Stimulated activated naive CD8-positive, alpha-beta T cell treated with anti-CD3 and anti-CD28 coated beads, Interleukin-15, Interleukin-2, amounts not matched to agents 100 U/mL and 50 U/mL, for 24 hours (primary cell): ENCODE results near the gene RAB5IF.
"Not testable (repeated sequence)": the region's sequence is repeated elsewhere in the genome, so short reads cannot be mapped to it uniquely, and the experiment has no call there.

Experiments used
- ATAC-seq: fragments of 150-1000 bp; cut with Tn5 transposase; one replicate; pipeline ENCODE4 v1.10.0; 2021
- DNase-seq: peaks from one replicate; pipeline ENCODE4 v3.0.0; 2021

Gene RAB5IF, protein sequence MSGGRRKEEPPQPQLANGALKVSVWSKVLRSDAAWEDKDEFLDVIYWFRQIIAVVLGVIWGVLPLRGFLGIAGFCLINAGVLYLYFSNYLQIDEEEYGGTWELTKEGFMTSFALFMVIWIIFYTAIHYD

DNA sequence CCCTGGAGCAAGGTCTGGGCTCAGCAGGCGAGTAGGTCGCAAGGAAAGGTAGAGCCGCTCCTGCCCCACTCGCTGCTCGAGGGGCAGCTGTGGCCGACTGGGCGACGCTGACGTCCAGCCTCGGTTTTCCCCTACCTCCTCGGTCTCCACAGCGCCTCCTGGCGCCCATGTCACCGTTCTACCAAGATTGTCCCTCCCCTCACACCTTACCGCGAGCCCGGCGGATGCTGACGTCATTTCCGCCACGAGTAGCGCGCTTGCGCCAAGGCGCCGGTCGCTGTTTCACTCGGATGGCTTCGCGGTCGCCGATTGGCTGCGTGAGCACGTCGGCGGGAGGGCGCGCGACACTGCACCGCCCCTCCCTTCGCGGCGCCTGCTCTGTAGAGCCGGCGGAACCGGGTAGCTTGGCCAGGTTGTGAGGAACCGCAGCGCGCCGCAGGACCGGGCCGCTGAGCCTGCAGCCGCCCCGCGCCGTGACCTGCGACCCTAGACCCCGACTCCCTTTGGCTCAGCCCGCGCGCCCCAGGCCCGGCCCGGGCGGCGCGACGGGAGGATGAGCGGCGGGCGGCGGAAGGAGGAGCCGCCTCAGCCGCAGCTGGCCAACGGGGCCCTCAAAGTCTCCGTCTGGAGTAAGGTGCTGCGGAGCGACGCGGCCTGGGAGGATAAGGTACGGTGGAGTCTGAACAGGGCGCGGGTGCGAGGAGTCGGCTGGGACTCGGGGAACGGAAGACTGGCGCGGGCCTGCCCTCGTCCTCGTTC lies at the start of gene RAB5IF:
Gene RAB5IF (plus strand): TSS at position 381 of the 759 bp plus-strand sequence. CDS start 173 bp downstream, at position 554.
- peak; percentile 100 for DNase-seq
- ATAC-seq = peak; percentile 94

DNA sequence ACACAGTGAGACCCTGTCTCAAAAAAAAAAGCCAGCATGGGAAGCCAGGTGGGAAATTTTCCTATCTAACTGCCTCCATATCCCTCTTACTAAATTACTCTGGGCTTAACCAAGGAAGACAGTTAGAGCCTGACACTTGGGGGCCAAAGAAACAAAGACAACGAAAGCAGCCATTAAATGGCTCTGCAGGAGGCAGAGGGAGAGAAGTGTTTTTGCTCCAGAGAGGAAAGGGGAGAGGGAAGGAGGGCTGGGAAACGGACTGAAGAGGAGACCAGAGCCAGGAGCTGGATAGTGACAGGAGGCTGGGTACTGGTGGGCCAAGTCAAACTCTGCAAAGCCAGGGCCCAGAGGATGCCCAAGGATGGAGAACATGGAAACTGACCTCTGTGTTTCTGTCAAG lies 42.9 kb upstream of the RAB5IF start:
- DNase-seq (no peak), ATAC-seq (no peak)

- DNase-seq = no peak
- no peak for ATAC-seq
Observed at GRCh38 chr20:36563374-36563773, 42.2 kb upstream of the RAB5IF start.

GRCh38 chr20:36564078-36564725 lies 41.4 kb upstream of the RAB5IF start:
- DNase-seq, ATAC-seq: not testable (repeated sequence)

DNA sequence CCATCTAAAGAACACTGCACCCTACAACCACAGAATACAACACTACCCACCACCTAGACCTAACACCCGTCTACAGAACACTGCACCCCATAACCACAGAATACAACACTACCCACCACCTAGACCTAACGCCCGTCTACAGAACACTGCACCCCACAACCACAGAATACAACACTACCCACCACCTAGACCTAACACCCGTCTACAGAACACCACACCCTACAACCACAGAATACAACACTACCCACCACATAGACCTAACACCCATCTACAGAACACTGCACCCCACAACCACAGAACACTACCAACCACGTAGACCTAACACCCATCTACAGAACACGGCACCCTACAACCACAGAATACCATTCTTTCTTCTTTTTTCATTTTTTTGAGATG lies 40.9 kb upstream of the RAB5IF start:
- not testable (repeated sequence) for DNase-seq, ATAC-seq

GRCh38 chr20:36565520-36565919 lies 40.1 kb upstream of the RAB5IF start:
- ATAC-seq (no peak), DNase-seq (no peak)

DNA sequence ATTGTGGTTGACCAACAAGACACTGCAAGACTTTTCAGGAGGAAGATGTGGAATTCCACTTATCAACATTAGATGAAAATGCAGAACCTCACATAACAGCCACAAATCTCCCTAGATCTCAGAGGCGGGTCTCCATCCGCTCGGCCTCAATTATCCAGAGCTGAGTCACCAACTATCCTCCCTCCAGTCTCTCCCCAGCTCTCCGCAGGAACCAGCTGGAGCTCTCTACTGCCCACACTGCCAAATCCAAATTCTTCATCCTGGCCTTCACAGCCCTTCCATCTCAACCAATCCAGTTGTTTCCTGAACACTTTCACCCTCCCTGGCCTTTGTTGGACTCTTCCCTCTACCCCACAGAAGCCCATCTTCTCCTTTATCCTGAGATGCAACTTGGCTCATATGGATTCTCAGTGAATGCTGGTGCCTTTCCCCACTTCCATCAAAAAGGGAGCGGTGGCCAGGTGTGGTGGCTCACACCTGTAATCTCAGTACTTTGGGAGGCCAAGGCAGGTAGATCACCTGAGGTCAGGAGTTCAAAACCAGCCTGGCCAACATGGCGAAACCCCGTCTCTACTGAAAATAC lies 35.6 kb upstream of the RAB5IF start:
- ATAC-seq = no peak
- DNase-seq = no peak

DNA sequence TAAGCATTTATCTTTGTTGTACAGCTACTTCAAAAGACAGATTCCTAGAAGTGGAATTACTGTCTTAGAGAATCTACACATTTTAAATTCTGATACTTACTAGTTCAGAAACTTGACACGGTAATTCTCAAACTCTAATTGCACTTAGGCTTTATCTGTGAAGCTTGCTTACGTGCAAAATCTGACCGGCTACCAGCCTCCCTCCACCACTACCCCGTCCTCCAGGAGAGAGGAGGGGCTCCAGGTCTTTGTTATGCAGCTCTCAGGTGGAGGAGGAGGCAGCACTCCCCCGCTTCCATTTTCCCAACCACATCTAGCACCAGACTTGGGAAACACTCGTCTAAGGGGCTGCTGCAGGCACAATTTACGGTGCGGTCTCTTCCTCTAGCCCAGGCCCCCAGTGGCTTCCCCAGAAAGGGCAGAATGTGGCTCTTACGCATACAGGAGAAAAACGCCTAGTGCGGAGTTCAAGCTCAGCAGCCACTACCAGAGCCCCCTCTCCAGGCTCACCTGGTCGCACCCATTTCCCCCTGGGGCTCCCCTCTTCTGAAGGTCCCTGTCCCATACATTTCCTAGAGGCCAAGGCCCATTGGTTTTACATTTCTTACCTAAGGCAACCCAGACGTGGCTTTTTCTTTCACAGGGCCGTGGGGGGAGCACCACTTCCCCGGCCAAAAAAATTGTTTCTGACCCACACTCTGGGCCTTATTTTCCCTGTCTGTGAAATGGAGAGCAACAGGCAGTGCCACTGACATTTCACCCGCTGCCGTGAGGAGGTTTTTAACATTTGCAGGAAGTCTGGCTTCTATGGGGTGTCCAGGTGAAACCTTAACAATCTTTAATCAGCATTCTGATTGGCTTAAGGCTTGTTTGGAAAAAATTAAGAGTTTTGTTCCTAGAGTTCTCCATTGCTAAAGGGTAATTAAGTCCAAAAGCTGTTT lies 33.7 kb upstream of the RAB5IF start:
- DNase-seq (peak; percentile 31), ATAC-seq (no peak)

DNA sequence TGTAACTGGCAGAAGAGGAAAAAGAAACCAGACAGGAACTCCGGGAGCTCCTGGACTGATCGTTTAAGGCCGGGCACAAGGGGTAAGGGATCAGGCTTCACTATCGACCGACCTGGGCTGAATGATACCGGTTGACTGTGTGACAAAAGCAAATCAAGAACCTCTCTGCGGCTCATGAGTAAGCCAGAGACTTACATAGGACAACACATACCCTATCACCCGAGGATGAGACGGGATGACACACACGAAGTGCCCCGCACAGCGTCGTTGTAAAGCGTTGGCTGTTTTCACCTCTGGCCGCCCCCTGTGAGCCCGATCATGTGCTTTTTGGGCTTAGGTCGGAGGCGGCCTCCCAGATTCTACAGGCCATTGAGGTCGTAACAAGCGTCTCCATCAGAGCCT lies 32.9 kb upstream of the RAB5IF start:
- peak; percentile 71 for DNase-seq
- ATAC-seq = peak; percentile 80

DNA sequence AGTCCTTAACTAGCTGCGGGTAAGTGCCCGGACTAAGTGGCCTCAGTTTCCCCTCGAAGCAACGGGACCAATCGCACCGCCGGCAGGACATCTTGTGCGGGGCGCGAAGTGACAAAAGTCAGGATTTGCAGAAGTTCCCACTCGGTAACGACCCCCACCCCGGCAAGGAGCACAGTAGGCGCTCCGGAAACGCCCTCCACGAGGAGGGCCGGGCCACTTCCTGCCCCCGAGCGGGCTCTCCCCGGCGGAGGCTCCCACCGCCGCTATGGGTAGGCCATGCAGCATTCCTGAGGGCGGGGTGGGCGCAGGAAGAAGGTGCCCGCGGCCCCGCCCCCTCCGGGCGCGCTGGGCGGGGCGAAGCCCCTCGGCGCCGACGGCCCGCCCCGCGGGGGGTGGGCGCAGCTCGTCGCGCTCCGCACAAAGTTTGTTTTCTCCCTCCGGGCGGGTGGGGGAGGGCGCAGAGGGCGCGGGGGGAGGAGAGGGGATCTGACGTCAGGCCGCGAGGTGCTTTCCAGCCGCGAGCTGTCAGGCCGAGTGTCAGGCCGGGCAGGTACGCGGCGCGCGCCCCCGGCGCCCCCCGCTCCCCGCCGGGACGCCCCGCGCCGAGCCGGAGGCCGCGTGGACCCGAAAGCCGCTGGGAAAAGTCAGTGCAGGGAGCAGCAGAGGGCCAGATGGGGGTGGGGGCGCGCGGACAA lies 32.3 kb upstream of the RAB5IF start, which contains the start of gene TGIF2:
Gene TGIF2 (plus strand): TSS at position 495 of the 695 bp plus-strand sequence. CDS start 5,178 bp downstream, outside the sequence.
- ATAC-seq = peak; percentile 86
- DNase-seq = peak; percentile 93

DNA sequence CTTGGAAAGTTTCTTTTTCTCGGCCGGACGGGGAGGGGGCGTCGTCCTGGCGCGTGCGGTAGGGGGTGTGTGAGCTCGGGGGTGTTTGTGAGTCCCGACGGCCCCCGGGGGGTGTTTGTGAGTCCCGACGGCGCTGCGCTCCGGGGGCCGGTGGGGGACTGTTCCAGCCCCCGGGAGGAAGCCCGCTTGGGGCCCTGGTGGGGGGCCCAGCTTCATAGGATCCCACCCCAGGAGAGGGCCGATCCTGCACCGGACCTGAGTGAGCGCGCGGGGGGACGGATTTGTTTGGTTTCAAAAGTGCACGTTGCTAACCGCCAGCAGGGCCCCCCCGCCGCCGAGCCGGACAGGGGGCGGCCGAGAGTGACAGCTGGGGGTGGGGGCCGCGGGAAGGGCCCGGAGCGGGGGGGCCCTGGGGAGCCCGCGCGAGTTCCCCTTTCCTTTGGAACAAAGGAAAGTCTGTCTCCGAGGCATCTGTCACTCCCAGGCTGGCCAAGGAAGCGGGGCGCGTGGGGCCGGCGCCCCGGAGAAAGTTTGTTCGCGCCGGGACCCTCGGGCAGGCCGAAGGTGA lies 31.7 kb upstream of the RAB5IF start:
- DNase-seq (peak; percentile 49), ATAC-seq (no peak)

- peak; percentile 65 for DNase-seq
- ATAC-seq = no peak
Observed at GRCh38 chr20:36574366-36575135, 31.0 kb upstream of the RAB5IF start.

GRCh38 chr20:36576081-36576445 lies 29.5 kb upstream of the RAB5IF start:
- ATAC-seq (no peak), DNase-seq (no peak)

DNA sequence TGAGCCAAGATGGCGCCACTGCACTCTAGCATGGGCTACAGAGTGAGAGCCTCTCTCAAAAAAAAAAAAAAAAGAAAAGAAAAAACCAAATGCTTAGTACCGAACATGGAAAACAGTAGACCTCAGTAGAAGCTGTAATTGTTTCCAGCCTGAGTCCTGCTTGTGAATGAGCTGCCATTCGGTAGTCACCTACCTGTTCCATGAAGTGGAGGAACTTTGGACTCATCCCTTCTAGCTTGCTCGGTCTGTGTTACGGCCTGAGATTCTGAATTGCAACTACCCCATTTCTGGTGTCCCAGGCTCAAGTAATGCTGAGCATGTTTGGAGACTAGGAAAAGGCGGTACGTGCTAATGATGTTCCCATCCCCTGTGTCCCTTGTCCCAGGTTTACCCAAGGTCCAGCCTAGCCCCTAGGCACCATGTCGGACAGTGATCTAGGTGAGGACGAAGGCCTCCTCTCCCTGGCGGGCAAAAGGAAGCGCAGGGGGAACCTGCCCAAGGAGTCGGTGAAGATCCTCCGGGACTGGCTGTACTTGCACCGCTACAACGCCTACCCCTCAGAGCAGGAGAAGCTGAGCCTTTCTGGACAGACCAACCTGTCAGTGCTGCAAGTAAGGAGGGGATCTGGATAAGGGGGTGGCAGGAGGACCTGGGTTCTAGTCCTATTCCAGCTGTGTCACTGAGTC lies 27.1 kb upstream of the RAB5IF start:
- ATAC-seq (no peak), DNase-seq (no peak)

DNA sequence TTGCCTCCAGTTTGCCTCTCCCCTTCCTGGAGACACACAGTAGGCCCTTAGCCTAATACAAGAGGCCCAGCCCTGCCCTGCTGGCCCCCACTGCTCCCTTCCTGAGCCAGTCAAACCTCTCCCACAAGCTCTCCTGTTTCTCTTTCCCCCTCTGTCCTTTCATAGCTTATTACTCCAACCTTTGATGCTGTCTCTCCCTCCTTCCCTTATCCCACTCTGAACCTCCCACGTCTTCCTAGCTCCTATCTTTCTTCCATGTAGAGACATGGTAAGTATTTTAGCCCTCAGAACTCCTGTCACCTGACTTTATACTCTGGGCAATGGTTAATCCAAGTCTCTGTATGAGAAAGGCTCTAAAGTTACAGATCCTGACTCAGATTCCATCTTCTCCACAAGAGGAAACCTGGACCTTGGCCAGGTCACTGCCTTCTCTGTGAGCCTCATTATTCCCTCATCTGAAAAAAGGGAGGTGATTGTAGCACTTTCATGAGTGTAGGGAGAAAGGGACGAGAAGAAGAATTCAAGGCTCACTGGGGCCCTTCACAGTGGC lies 25.5 kb upstream of the RAB5IF start:
- ATAC-seq (no peak), DNase-seq (no peak)

GRCh38 chr20:36582322-36582721 lies 23.3 kb upstream of the RAB5IF start:
- DNase-seq = no peak

GRCh38 chr20:36582821-36583220 lies 22.8 kb upstream of the RAB5IF start:
- no peak for DNase-seq
- no peak for ATAC-seq

More at GRCh38 chr20:36582322-36582721, 23.3 kb upstream of the RAB5IF start:
- ATAC-seq = peak; percentile 70

- DNase-seq (no peak), ATAC-seq (no peak)
Observed at GRCh38 chr20:36584018-36584481, 21.5 kb upstream of the RAB5IF start.
